HG03175 (cell line): ENCODE measurements around the gene S1PR1.

Experiments
- ATAC-seq: cut with Tn5 transposase; IDR thresholded peaks from one replicate; pipeline ENCODE4 v1.9.1; 2021; ENCODE audit warnings: mild to moderate bottlenecking, moderate library complexity; ENCODE audit not compliant: unreplicated experiment

The S1PR1 gene

GRCh38 chr1:101278845-101279244 is 42.0 kb downstream of the S1PR1 start:
- ATAC-seq = no peak

GRCh38 chr1:101280049-101280592 is 43.3 kb downstream of the S1PR1 start:
- no peak for ATAC-seq

- no peak for ATAC-seq
Observed at GRCh38 chr1:101280942-101281654, 44.3 kb downstream of the S1PR1 start.

GRCh38 chr1:101281751-101282150 is 44.9 kb downstream of the S1PR1 start:
- no peak for ATAC-seq

- no peak for ATAC-seq
Observed at GRCh38 chr1:101282314-101283038, 45.7 kb downstream of the S1PR1 start.

- ATAC-seq = no peak
Observed at GRCh38 chr1:101283443-101283842, 46.6 kb downstream of the S1PR1 start.

- ATAC-seq = no peak
Observed at GRCh38 chr1:101284021-101284420, 47.2 kb downstream of the S1PR1 start.

GRCh38 chr1:101284622-101285218 is 47.9 kb downstream of the S1PR1 start:
- ATAC-seq = no peak

- ATAC-seq = no peak
Observed at GRCh38 chr1:101285922-101286570, 49.2 kb downstream of the S1PR1 start.

- ATAC-seq = peak; percentile 58
Observed at GRCh38 chr1:101288491-101288944, 51.7 kb downstream of the S1PR1 start.

GRCh38 chr1:101290119-101290921 is 53.5 kb downstream of the S1PR1 start:
- ATAC-seq = no peak
